Retinal pigment epithelial cell (primary cell): Measurements from ENCODE around the gene PRKCSH.

Source experiments
- DNase-seq: peaks from one replicate; pipeline ENCODE4 v3.0.0-alpha.2; 2010; ENCODE audit warnings: low read depth
- H3K4me3 ChIP-seq: 2 replicates; pipeline ENCODE4 v1.5.1; 2011; ENCODE audit warnings: mild to moderate bottlenecking, low read length, control low read depth, moderate library complexity
- TF ChIP-seq, protein P1 (sequence below): conservative IDR thresholded peaks from 2 replicates; pipeline ENCODE4 v1.5.1; 2011; ENCODE audit warnings: low read depth, low read length, control low read depth, inconsistent platforms

PRKCSH gene

GRCh38 chr19:11481534-11482383 is 46.3 kb downstream of the PRKCSH start:
- peak overlapping the region; percentile 42 for H3K4me3 ChIP-seq
- TF ChIP-seq, protein P1, sequence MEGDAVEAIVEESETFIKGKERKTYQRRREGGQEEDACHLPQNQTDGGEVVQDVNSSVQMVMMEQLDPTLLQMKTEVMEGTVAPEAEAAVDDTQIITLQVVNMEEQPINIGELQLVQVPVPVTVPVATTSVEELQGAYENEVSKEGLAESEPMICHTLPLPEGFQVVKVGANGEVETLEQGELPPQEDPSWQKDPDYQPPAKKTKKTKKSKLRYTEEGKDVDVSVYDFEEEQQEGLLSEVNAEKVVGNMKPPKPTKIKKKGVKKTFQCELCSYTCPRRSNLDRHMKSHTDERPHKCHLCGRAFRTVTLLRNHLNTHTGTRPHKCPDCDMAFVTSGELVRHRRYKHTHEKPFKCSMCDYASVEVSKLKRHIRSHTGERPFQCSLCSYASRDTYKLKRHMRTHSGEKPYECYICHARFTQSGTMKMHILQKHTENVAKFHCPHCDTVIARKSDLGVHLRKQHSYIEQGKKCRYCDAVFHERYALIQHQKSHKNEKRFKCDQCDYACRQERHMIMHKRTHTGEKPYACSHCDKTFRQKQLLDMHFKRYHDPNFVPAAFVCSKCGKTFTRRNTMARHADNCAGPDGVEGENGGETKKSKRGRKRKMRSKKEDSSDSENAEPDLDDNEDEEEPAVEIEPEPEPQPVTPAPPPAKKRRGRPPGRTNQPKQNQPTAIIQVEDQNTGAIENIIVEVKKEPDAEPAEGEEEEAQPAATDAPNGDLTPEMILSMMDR, result no peak
- peak; percentile 72 for DNase-seq

DNA sequence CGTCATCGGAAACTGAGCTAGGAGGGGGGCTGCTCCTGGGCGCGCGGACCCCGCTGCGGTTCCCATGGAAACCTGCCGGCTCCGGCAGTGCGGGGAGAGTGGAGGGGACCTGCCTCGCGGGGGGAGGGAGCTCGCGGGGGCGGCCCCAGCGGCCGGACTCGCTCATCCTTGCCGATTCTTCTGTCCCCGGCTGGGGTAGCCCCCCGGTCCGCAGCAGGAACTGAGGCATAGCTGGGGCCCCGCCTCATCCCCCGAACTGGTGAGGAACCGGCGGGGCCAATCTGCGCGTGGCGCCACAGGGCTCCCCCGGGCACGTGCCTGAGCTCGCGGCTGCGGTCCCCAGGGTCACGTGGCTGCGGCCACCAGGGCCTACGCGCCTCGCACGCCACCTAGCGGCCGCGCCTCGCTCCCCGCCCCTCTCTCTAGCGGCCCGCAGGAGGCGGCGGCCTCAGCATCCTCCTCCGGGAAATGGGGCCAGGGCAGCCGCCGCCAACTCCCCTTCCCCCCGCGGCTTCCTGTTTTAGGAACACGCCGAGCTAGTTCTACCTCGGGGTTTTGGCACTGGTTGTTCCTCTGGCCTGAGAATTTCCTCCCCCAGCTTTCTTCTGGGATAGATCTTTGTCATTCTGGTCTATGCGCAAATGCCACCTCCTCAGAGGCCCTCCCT is 47.1 kb downstream of the PRKCSH start:
- peak; percentile 32 for DNase-seq
- TF ChIP-seq, protein P1, result peak; percentile 79
- peak overlapping the region; percentile 42 for H3K4me3 ChIP-seq

DNA sequence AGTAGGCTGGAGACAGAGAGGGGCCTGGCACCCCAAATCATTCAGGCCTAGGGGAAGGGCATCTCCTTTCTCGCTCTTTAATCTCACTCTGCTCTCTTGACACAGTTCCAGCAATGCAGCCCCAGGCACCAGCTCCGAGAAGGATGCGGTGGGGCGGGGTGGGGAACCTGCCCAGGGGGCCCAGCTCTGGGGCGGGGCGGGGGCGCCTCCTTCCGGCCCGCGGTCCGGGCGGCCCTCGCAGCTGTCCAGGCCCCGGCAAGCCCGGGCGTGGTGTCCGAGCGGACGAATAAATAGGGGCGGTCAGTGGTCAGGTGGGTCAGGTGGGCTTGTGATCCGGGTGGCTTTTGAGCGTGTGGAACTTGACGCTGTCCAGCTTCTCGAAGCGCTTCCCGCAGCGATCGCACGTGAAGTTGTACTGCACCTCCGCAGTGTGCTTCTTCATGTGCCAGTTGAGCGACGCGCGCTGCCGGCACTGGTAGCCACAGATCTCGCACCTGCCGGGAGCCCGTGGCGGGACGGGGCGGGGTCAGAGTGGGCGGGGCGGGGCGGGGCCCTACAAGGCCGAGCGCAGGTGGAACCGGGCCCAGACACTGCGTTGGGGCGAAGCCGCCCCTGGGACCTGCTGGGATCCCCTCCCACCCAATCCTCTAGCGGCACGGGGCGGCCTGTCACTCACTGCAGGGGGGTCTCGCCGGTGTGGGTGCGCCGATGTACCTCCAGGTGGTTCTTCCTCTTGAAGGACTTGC is 48.1 kb downstream of the PRKCSH start:
- no peak overlapping the region for H3K4me3 ChIP-seq
- no peak for DNase-seq
- TF ChIP-seq, protein P1, result no peak

DNA sequence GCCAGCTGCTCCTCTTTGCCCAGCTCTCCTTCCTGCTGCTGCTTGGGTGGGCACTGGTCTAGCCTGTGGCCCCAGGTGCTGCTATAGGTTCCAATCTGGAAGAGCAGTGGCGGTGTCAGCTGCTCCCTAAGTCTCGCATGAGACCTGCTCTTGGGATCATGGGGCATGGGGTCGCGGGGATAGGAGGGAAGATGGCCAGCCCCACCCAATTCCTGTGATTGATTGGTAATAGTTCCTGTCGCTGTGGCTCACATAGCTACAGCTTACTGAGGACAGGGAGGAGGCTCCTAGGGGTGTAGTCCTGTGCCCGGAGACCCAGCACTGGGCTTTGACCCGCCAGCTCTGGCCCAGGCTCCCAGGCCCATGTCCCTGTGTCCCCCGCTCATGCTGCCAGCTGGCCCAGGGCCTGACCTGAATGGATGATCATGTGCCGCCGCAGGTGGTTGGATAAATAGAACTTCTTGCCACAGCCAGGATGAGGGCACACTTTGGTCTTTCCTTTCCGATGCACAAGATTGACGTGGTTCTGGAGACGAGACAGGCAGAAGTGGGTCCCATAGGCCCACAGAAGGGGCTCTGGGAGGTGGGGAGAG is 49.9 kb downstream of the PRKCSH start:
- TF ChIP-seq, protein P1, result no peak
- no peak overlapping the region for H3K4me3 ChIP-seq
- DNase-seq, result no peak

DNA sequence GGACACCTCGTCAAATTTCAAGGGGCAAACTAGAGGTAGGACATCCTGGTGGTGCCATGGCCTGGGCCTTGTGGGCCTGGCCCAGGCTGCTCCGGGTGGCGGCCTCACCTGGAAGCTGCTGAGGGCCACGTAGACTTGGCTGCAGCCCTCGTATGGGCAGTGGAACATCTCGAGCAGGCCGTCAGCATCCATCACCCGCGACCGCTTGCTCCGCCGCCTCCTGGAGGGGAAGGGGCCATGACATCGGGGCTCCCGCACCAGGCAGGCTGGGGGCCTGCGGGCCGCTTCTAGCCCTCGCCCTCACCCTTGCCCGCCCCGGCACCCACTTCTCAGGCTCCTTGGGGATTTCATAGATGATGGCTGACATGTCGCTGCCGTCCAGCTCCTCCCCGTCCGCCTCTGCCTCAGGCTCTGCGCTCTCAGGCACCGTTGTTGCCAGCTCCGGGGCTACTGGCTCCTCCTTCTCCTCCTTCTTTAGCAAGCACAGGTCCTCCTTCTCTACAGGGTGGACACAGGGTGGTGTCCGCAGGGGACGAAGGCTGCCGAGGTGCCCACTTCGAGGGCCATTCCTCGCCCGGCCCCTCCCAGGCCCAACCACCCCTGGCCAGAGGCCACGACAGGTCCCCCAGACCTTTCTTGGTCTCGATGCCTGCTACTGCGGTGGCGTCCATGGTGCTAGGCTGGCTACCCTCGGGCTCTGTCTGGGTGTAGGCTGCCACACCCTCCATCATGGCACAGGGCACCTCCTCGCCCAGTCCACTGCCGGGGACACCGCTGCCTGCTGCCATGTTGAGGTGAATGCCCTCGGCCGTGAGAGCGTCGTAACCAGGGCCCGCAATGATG is 51.4 kb downstream of the PRKCSH start:
- H3K4me3 ChIP-seq, result no peak overlapping the region
- no peak for DNase-seq
- TF ChIP-seq, protein P1, result no peak

DNA sequence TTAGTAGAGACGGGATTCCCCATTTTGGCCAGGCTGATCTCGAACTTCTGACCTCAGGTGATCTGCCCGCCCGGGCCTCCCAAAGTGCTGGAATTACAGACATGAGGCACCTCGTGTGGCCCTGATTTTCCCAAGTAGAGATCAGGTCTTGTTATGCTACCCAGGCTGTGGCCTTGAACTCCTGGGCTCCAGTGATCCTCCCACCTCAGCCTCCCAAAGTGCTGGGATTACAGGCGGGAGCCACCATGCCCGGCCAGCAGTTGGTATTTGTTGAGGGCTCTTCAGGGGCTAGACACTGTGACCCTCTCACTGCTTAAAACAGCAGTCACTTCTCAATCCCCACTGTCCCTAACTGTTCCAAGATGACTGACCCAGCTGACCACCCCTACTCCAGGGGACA is 53.9 kb downstream of the PRKCSH start:
- DNase-seq, result no peak
- no peak overlapping the region for H3K4me3 ChIP-seq
- TF ChIP-seq, protein P1, result no peak
